IPS DF 19.7 (cell line): ENCODE results near the gene TTLL11.

ENCODE experiments used
- DNase-seq: peaks from one replicate; pipeline ENCODE4 v3.0.0-alpha.2; 2013; ENCODE audit warnings: low read depth, low spot score

The TTLL11 gene

GRCh38 chr9:121975801-121976277, 117.3 kb downstream of the TTLL11 start:
- no peak for DNase-seq

GRCh38 chr9:121974421-121974820, 118.7 kb downstream of the TTLL11 start:
- DNase-seq: no peak

- DNase-seq: no peak
Observed at GRCh38 chr9:121972501-121972981, 120.6 kb downstream of the TTLL11 start.

GRCh38 chr9:121968056-121968455, 125.1 kb downstream of the TTLL11 start:
- DNase-seq: no peak

GRCh38 chr9:121966706-121967105, 126.4 kb downstream of the TTLL11 start:
- DNase-seq: no peak

- DNase-seq: no peak
Observed at GRCh38 chr9:121963528-121963995, 129.5 kb downstream of the TTLL11 start.

- DNase-seq: no peak
Observed at GRCh38 chr9:121962421-121962820, 130.7 kb downstream of the TTLL11 start.

- DNase-seq: no peak
Observed at GRCh38 chr9:121960665-121961064, 132.4 kb downstream of the TTLL11 start.

- DNase-seq: no peak
Observed at GRCh38 chr9:121958530-121958929, 134.6 kb downstream of the TTLL11 start.

GRCh38 chr9:121956808-121957207, 136.3 kb downstream of the TTLL11 start:
- no peak for DNase-seq

- no peak for DNase-seq
Observed at GRCh38 chr9:121955649-121956048, 137.5 kb downstream of the TTLL11 start.

- DNase-seq: no peak
Observed at GRCh38 chr9:121954477-121955140, 138.5 kb downstream of the TTLL11 start.

GRCh38 chr9:121952611-121953010, 140.5 kb downstream of the TTLL11 start:
- DNase-seq: no peak

- no peak for DNase-seq
Observed at GRCh38 chr9:121950866-121951265, 142.2 kb downstream of the TTLL11 start.

GRCh38 chr9:121950441-121950840, 142.7 kb downstream of the TTLL11 start:
- no peak for DNase-seq

- DNase-seq: no peak
Observed at GRCh38 chr9:121949766-121950165, 143.3 kb downstream of the TTLL11 start.

GRCh38 chr9:121949364-121949763, 143.7 kb downstream of the TTLL11 start:
- no peak for DNase-seq

- DNase-seq: no peak
Observed at GRCh38 chr9:121947775-121948174, 145.3 kb downstream of the TTLL11 start.

- no peak for DNase-seq
Observed at GRCh38 chr9:121946465-121946864, 146.6 kb downstream of the TTLL11 start.

- no peak for DNase-seq
Observed at GRCh38 chr9:121945849-121946248, 147.3 kb downstream of the TTLL11 start.

GRCh38 chr9:121945281-121945680, 147.8 kb downstream of the TTLL11 start:
- no peak for DNase-seq

GRCh38 chr9:121944711-121945191, 148.4 kb downstream of the TTLL11 start:
- DNase-seq: no peak

- no peak for DNase-seq
Observed at GRCh38 chr9:121943463-121943862, 149.6 kb downstream of the TTLL11 start.
